Endothelial cell (in vitro differentiated cells): Measurements from ENCODE around the gene PDZD8. TPM values are rescaled to one million over a fixed set of nuclear protein-coding genes. Genes with fewer than 3 reads are reported as not detected.

Experiments
- DNase-seq: peaks from one replicate; pipeline ENCODE4 v3.0.0; 2021; ENCODE audit warnings: low spot score
- H3K27ac Mint-ChIP-seq: one replicate; pipeline ENCODE4 v1.8.0; 2021; ENCODE audit warnings: mixed read lengths, inconsistent platforms; ENCODE audit not compliant: unreplicated experiment
- H3K27me3 Mint-ChIP-seq: one replicate; pipeline ENCODE4 v1.8.0; 2021; ENCODE audit warnings: mild to moderate bottlenecking, moderate library complexity, mixed read lengths, inconsistent platforms; ENCODE audit not compliant: unreplicated experiment
- H3K36me3 Mint-ChIP-seq: one replicate; pipeline ENCODE4 v1.8.0; 2021; ENCODE audit warnings: mild to moderate bottlenecking, low read depth, mixed read lengths, inconsistent platforms; ENCODE audit not compliant: unreplicated experiment
- H3K4me1 Mint-ChIP-seq: one replicate; pipeline ENCODE4 v1.8.0; 2021; ENCODE audit warnings: mild to moderate bottlenecking, mixed read lengths, inconsistent platforms; ENCODE audit not compliant: unreplicated experiment
- H3K4me3 Mint-ChIP-seq: one replicate; pipeline ENCODE4 v1.8.0; 2021; ENCODE audit warnings: mild to moderate bottlenecking, mixed read lengths, inconsistent platforms; ENCODE audit not compliant: unreplicated experiment
- H3K9me3 Mint-ChIP-seq: one replicate; pipeline ENCODE4 v1.8.0; 2021; ENCODE audit warnings: mixed read lengths, inconsistent platforms; ENCODE audit not compliant: unreplicated experiment
- CTCF ChIP-seq: fragments of 200-600 bp; sonication (generic); IDR thresholded peaks from one replicate; pipeline ENCODE4 v1.5.0; 2021; ENCODE audit warnings: antibody characterized with exemption; ENCODE audit not compliant: unreplicated experiment
- total RNA-seq: library from RNA; stranded (reverse); fragmentation: NEBNext Ultra II Directional; extraction: Animal tissue kit (Norgen Biotek cat#: 25700); gene quantifications from one replicate; pipeline ENCODE4 v1.2.1, GENCODE V29; 2021; ENCODE audit not compliant: unreplicated experiment

PDZD8 gene
- total RNA-seq, 1 donor from 2014 or later, result 25.6 TPM

GRCh38 chr10:117408436-117409384 lies 33.5 kb upstream of the PDZD8 start:
- no peak for TF ChIP-seq CTCF
- Mint-ChIP-seq H3K4me3 (no peak overlapping the region), H3K27ac (no peak overlapping the region), H3K27me3 (peaks cover 3% of the 10 kb centered on the region), H3K9me3 (no peaks in the 10 kb centered on the region), H3K4me1 (peaks cover 21% of the 10 kb centered on the region), H3K36me3 (no peaks in the 10 kb centered on the region)
- no peak for DNase-seq

- DNase-seq, result no peak
- Mint-ChIP-seq H3K4me1 (peaks cover 14% of the 10 kb centered on the region), H3K27ac (no peak overlapping the region), H3K9me3 (no peaks in the 10 kb centered on the region), H3K27me3 (peaks cover 3% of the 10 kb centered on the region), H3K4me3 (no peak overlapping the region), H3K36me3 (no peaks in the 10 kb centered on the region)
- TF ChIP-seq CTCF, result no peak
These were observed 30.5 kb upstream of the PDZD8 start for GRCh38 chr10:117405730-117406129.

GRCh38 chr10:117400329-117400728 lies 25.1 kb upstream of the PDZD8 start:
- TF ChIP-seq CTCF, result no peak
- Mint-ChIP-seq H3K27ac (no peak overlapping the region), H3K4me1 (peaks cover 4% of the 10 kb centered on the region), H3K9me3 (no peaks in the 10 kb centered on the region), H3K36me3 (no peaks in the 10 kb centered on the region), H3K4me3 (no peak overlapping the region), H3K27me3 (peaks cover 2% of the 10 kb centered on the region)
- no peak for DNase-seq

- Mint-ChIP-seq H3K9me3 (no peaks in the 10 kb centered on the region), H3K27me3 (peaks cover 2% of the 10 kb centered on the region), H3K4me3 (no peak overlapping the region), H3K27ac (no peak overlapping the region), H3K36me3 (no peaks in the 10 kb centered on the region), H3K4me1 (peaks cover 4% of the 10 kb centered on the region)
- DNase-seq, result no peak
- TF ChIP-seq CTCF, result no peak
These were observed 24.3 kb upstream of the PDZD8 start for GRCh38 chr10:117399341-117400196.
